Trophoblast cell (in vitro differentiated cells and primary cell): ENCODE data around the gene TCF12.
"Not testable (repeated sequence)": the region's sequence is repeated elsewhere in the genome, so short reads cannot be mapped to it uniquely, and the experiment has no call there.

Experiments
- DNase-seq, 2 donors: peaks; one replicate each; pipeline ENCODE4 v3.0.0-alpha.2; 2016
- H2AFZ ChIP-seq: 2 replicates; pipeline ENCODE4 v1.6.1; 2013; ENCODE audit warnings: low read length, moderate library complexity, mild to moderate bottlenecking; ENCODE audit not compliant: insufficient read depth, poor library complexity
- H2AK5ac ChIP-seq: 2 replicates; pipeline ENCODE4 v1.6.1; 2013; ENCODE audit warnings: mild to moderate bottlenecking, low read length
- H2BK120ac ChIP-seq: 2 replicates; pipeline ENCODE4 v1.6.1; 2013; ENCODE audit warnings: low read length, mild to moderate bottlenecking, moderate library complexity; ENCODE audit not compliant: insufficient read depth, poor library complexity
- H2BK12ac ChIP-seq: 2 replicates; pipeline ENCODE4 v1.6.1; 2013; ENCODE audit warnings: mild to moderate bottlenecking, low read length, moderate library complexity
- H2BK5ac ChIP-seq: 2 replicates; pipeline ENCODE4 v1.6.1; 2013; ENCODE audit warnings: low read length, low read depth, moderate library complexity, mild to moderate bottlenecking; ENCODE audit not compliant: poor library complexity
- H3K14ac ChIP-seq: 2 replicates; pipeline ENCODE4 v1.6.1; 2013; ENCODE audit warnings: mild to moderate bottlenecking, low read length
- H3K18ac ChIP-seq: 2 replicates; pipeline ENCODE4 v1.6.1; 2013; ENCODE audit warnings: mild to moderate bottlenecking, low read length
- H3K23ac ChIP-seq: 2 replicates; pipeline ENCODE4 v1.6.1; 2013; ENCODE audit warnings: low read length
- H3K27ac ChIP-seq: 2 replicates; pipeline ENCODE4 v1.5.1; 2013; ENCODE audit warnings: low read depth, mild to moderate bottlenecking, inconsistent platforms, low read length, moderate library complexity
- H3K27me3 ChIP-seq: 2 replicates; pipeline ENCODE4 v1.6.1; 2013; ENCODE audit warnings: inconsistent platforms, mild to moderate bottlenecking, low read length, moderate library complexity; ENCODE audit not compliant: insufficient read depth
- H3K36me3 ChIP-seq, 2 experiments: 1 replicate in 1 of 2; 2 replicates in 1 of 2; pipeline ENCODE4 v1.6.1; 2013; ENCODE audit warnings: low read length in 2 of 2, mild to moderate bottlenecking in 2 of 2, moderate library complexity in 1 of 2; ENCODE audit not compliant: insufficient read depth in 2 of 2, control insufficient read depth in 1 of 2
- H3K4ac ChIP-seq: 2 replicates; pipeline ENCODE4 v1.6.1; 2013; ENCODE audit warnings: low read depth, mild to moderate bottlenecking, low read length, moderate library complexity
- H3K4me1 ChIP-seq, 2 experiments: 1 replicate in 1 of 2; 2 replicates in 1 of 2; pipeline ENCODE4 v1.6.1; 2013; ENCODE audit warnings: low read length in 2 of 2, mild to moderate bottlenecking in 2 of 2, moderate library complexity in 1 of 2; ENCODE audit not compliant: insufficient read depth in 2 of 2, control insufficient read depth in 1 of 2
- H3K4me2 ChIP-seq: 2 replicates; pipeline ENCODE4 v1.6.1; 2013; ENCODE audit warnings: inconsistent platforms, mild to moderate bottlenecking, low read length, moderate library complexity
- H3K4me3 ChIP-seq: 2 replicates; pipeline ENCODE4 v1.5.1; 2013; ENCODE audit warnings: mild to moderate bottlenecking, low read depth, low read length, inconsistent platforms
- H3K79me1 ChIP-seq: one replicate; pipeline ENCODE4 v1.6.1; 2013; ENCODE audit warnings: low read length
- H3K79me2 ChIP-seq: 2 replicates; pipeline ENCODE4 v1.6.1; 2013; ENCODE audit warnings: low read length, mild to moderate bottlenecking; ENCODE audit not compliant: control insufficient read depth, insufficient read depth, poor library complexity
- H3K9ac ChIP-seq: 2 replicates; pipeline ENCODE4 v1.6.1; 2013; ENCODE audit warnings: mild to moderate bottlenecking, low read length
- H3K9me3 ChIP-seq: 2 replicates; pipeline ENCODE4 v1.6.1; 2013; ENCODE audit warnings: low read depth, mild to moderate bottlenecking, control low read depth, inconsistent platforms, low read length; ENCODE audit not compliant: insufficient read depth
- H4K12ac ChIP-seq: 2 replicates; pipeline ENCODE4 v1.6.1; 2013; ENCODE audit warnings: low read depth, mild to moderate bottlenecking, low read length, moderate library complexity
- H4K8ac ChIP-seq: 2 replicates; pipeline ENCODE4 v1.6.1; 2013; ENCODE audit warnings: low read depth, mild to moderate bottlenecking, low read length, moderate library complexity
- H4K91ac ChIP-seq: one replicate; pipeline ENCODE4 v1.6.1; 2013; ENCODE audit warnings: low read depth, mild to moderate bottlenecking, low read length, moderate library complexity
- WGBS: extraction: QIAGEN DNeasy Blood & Tissue Kit; methylation state at CpG from one replicate; pipeline ENCODE4 v1.1.7; 2013; ENCODE audit warnings: missing lambda C conversion rate; ENCODE audit not compliant: insufficient read length, insufficient coverage; ENCODE audit errors: extremely low coverage; 5-methylcytosine and 5-hydroxymethylcytosine counted together

Gene TCF12

DNA sequence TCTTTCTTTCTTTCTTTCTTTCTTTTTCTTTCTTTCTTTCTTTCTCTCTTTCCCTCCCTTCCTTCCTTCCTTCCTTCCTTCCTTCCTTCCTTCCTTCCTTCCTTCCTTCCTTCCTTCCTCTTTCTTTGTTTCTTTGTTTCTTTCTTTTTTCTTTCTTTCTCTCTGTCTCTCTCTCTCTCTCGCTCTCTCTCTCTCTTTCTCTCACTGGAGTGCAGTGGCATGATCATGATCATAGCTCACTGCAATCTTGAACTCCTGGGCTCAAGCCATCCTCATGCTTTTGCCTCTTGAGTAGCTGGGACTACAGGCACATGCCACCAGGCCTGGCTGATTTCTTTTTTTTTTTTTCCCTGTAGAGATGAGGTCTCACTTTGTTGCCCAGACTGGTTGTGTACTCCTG, 89.4 kb downstream of the TCF12 start:
- H4K91ac ChIP-seq, H3K36me3 ChIP-seq, H3K27ac ChIP-seq, H3K4me1 ChIP-seq, H3K4me3 ChIP-seq, H3K18ac ChIP-seq, H3K9ac ChIP-seq, H4K12ac ChIP-seq, H3K27me3 ChIP-seq, H3K9me3 ChIP-seq, H2BK12ac ChIP-seq, H2AK5ac ChIP-seq, H2BK120ac ChIP-seq, H4K8ac ChIP-seq, H3K23ac ChIP-seq, H2BK5ac ChIP-seq, DNase-seq, H2AFZ ChIP-seq, H3K4me2 ChIP-seq, H3K79me2 ChIP-seq, H3K79me1 ChIP-seq, H3K14ac ChIP-seq, H3K4ac ChIP-seq: not testable (repeated sequence)
- no CpG with 5 or more reads among the region's 1 CpG for WGBS

DNA sequence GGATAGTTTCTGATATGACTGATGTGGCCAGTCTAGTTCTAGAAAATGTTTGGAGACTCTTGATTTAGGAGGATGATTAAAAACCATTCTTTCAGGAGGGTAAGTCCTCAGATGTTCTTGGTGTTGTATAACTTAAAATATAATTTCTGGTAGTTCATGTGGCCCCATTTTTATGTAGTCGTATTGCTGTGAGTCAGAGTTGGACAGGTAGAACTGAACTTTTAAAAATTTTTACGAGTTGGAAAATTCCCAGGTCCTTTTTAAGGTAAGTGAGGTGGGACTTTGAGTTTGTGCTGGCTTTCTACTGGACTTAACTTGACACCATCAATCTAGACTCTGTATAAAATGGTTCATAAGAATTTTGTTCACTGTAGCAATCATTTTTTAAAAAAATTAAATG, 92.3 kb downstream of the TCF12 start:
- H4K91ac ChIP-seq, result no peak overlapping the region
- no peaks in the 10 kb centered on the region for H3K9me3 ChIP-seq
- peaks cover 0 to 2% of the 10 kb centered on the region in 2 experiments for H3K36me3 ChIP-seq
- no peak overlapping the region for H2BK120ac ChIP-seq
- no peak overlapping the region for H4K12ac ChIP-seq
- no peak overlapping the region for H2AFZ ChIP-seq
- H3K4ac ChIP-seq, result no peak overlapping the region
- WGBS, result no CpG with 5 or more reads among the region's 2 CpGs
- peaks cover 2% of the 10 kb centered on the region for H3K79me1 ChIP-seq
- no peak overlapping the region for H2BK5ac ChIP-seq
- H3K14ac ChIP-seq, result no peak overlapping the region
- H4K8ac ChIP-seq, result no peak overlapping the region
- no peak for DNase-seq
- no peaks in the 10 kb centered on the region for H3K79me2 ChIP-seq
- no peak overlapping the region for H3K18ac ChIP-seq
- no peak overlapping the region for H3K27ac ChIP-seq
- no peak overlapping the region for H3K9ac ChIP-seq
- H2AK5ac ChIP-seq, result no peak overlapping the region
- peaks cover 3 to 5% of the 10 kb centered on the region in 2 experiments for H3K4me1 ChIP-seq
- no peak overlapping the region for H3K4me3 ChIP-seq
- no peak overlapping the region for H3K23ac ChIP-seq
- H2BK12ac ChIP-seq, result no peak overlapping the region
- H3K4me2 ChIP-seq, result no peak overlapping the region
- no peaks in the 10 kb centered on the region for H3K27me3 ChIP-seq

DNA sequence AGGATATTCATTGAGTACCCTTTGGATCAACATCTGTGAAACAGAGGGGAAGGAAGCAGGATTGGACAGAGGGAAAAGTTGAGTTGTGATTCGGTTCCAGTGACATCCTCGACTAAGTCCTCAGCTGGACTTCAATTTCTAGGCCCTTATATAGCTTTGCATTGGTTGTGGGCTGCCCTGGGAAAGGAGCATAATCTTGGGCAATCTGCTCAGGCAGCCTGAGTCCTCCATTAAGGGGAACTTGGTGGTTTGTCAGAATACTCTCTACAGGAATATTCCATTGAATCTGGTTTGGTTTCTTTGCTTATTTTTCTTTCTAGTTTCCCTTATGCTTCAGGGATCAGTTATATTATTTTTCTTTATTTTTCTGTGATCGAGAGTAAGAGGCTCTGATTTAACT, 94.1 kb downstream of the TCF12 start:
- Histone ChIP-seq H3K23ac (no peak overlapping the region), H2BK12ac (no peak overlapping the region), H3K27me3 (no peaks in the 10 kb centered on the region), H2AFZ (no peak overlapping the region), H3K14ac (no peak overlapping the region), H2BK120ac (no peak overlapping the region), H3K18ac (no peak overlapping the region), H3K9ac (no peak overlapping the region), H3K79me2 (no peaks in the 10 kb centered on the region), H4K12ac (no peak overlapping the region), H2AK5ac (no peak overlapping the region), H3K4me2 (no peak overlapping the region), H4K8ac (no peak overlapping the region), H3K27ac (no peak overlapping the region), H3K9me3 (no peaks in the 10 kb centered on the region), H3K79me1 (peaks cover 2% of the 10 kb centered on the region), H3K36me3 (peaks cover 0 to 2% of the 10 kb centered on the region in 2 experiments), H3K4me1 (peaks cover 3 to 5% of the 10 kb centered on the region in 2 experiments), H3K4ac (no peak overlapping the region), H4K91ac (no peak overlapping the region), H3K4me3 (no peak overlapping the region), H2BK5ac (no peak overlapping the region)
- DNase-seq, result no peak
- WGBS, result no CpG with 5 or more reads among the region's 3 CpGs

DNA sequence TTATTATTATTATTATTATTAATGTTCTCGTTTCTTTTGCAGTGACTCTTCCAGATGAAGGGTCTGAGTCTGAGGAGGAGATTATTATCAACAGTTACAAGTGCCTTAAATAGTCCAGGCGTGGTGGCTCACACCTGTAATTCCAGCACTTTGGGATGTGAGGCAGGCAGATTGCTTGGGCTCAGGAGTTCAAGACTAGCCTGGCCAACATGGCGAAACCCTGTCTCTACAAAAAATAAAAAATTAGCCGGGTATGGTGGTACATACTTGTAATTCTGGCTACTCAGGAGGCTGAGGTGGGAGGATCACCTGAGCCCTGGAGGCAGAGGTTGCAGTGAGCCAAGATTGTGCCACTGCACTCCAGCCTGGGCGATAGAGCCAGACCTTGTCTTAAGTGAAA, 96.5 kb downstream of the TCF12 start:
- H3K79me1 ChIP-seq, H2AFZ ChIP-seq, H3K27me3 ChIP-seq, H2BK12ac ChIP-seq, H3K4me3 ChIP-seq, H3K14ac ChIP-seq, H3K9ac ChIP-seq, H3K18ac ChIP-seq, H2BK5ac ChIP-seq, H3K9me3 ChIP-seq, H3K4me1 ChIP-seq, H2AK5ac ChIP-seq, H4K8ac ChIP-seq, H3K79me2 ChIP-seq, H3K36me3 ChIP-seq, H2BK120ac ChIP-seq, H3K4me2 ChIP-seq, H4K12ac ChIP-seq, H3K23ac ChIP-seq: not testable (repeated sequence)
- peak overlapping the region; percentile 13 for H3K4ac ChIP-seq
- peak overlapping the region; percentile 22 for H3K27ac ChIP-seq
- peak; percentile 84 to 92 for DNase-seq
- WGBS, result no CpG with 5 or more reads among the region's 5 CpGs
- H4K91ac ChIP-seq, result peak overlapping the region; percentile 25
